HCT116 (cell line): ENCODE results near the gene CTSG. TPM values are rescaled to one million over a fixed set of nuclear protein-coding genes. Genes with fewer than 3 reads are reported as not detected.
"Not testable (repeated sequence)": the region's sequence is repeated elsewhere in the genome, so short reads cannot be mapped to it uniquely, and the experiment has no call there.

Experiments used
- ATAC-seq: fragments of 200-7000 bp; cut with Tn5 transposase; 2 replicates; pipeline ENCODE4 v1.9.1; 2020; ENCODE audit warnings: mild to moderate bottlenecking, moderate library complexity
- BruUV-seq: library from RNA; stranded (reverse); fragments of 400-500 nt; replicated peaks from 2 replicates; lab custom pipeline; 2021; lab: Mats Ljungman, UMichigan
- CTCF ChIA-PET: fragments of 300-600 bp; sonication (Branson Sonifier 250); formaldehyde crosslinking; loops from one replicate; lab custom pipeline; 2021; ENCODE audit warnings: antibody characterized with exemption; lab: Charles Lee
- POLR2A ChIA-PET: fragments of 300-600, 350-600 bp; sonication (Branson Sonifier 250); formaldehyde crosslinking; loops from one replicate; lab custom pipeline; 2021; ENCODE audit warnings: antibody characterized with exemption; lab: Charles Lee
- RAD21 ChIA-PET, 2 experiments: fragments of 300-600 bp; sonication (Branson Sonifier 250); formaldehyde crosslinking; loops; one replicate each; lab custom pipeline; 2023; ENCODE audit warnings: low total read pairs in 2 of 2; ENCODE audit not compliant: uncharacterized antibody in 2 of 2, unreplicated experiment in 2 of 2, low non-redundant PET in 1 of 2; lab: Charles Lee
- DNase-seq: peaks from one replicate; pipeline ENCODE4 v3.0.0-alpha.2; 2010; ENCODE audit warnings: low read depth, low spot score
- H2AFZ ChIP-seq: fragments of 200-600 bp; shearing (Covaris generic), sonication (generic); 2 replicates; pipeline ENCODE4 v1.6.1; 2017; ENCODE audit warnings: low read depth, mixed run types, mixed read lengths, antibody characterized with exemption, low read length; ENCODE audit not compliant: poor library complexity, severe bottlenecking
- H3K27ac ChIP-seq: 2 replicates; pipeline ENCODE4 v1.5.1; 2012; ENCODE audit warnings: low read depth, low read length
- H3K27me3 ChIP-seq: fragments of 200-600 bp; sonication (generic); 2 replicates; pipeline ENCODE4 v1.6.1; 2016; ENCODE audit warnings: mixed run types, low read length, mixed read lengths; ENCODE audit not compliant: insufficient read depth
- H3K36me3 ChIP-seq, 2 experiments: fragments of 200-500 bp in 1 of 2; fragments of 200-600 bp in 1 of 2; sonication (Bioruptor generic) in 1 of 2; sonication (generic) in 1 of 2; 2 replicates each; pipeline versions ENCODE4 v1.5.1 to v1.6.1; 2014 to 2016; ENCODE audit warnings: low read length in 2 of 2, inconsistent platforms in 1 of 2, mixed read lengths in 1 of 2, mixed run types in 1 of 2; ENCODE audit not compliant: insufficient read depth in 2 of 2, control insufficient read depth in 1 of 2
- H3K4me1 ChIP-seq, 2 experiments: fragments of 200-600 bp in 1 of 2; sonication (generic) in 1 of 2; 2 replicates each; pipeline versions ENCODE4 v1.5.1 to v1.6.1; 2012 to 2017; ENCODE audit warnings: low read length in 2 of 2, inconsistent platforms in 1 of 2, mild to moderate bottlenecking in 1 of 2, mixed read lengths in 1 of 2, mixed run types in 1 of 2, moderate library complexity in 1 of 2; ENCODE audit not compliant: insufficient read depth in 2 of 2, control insufficient read depth in 1 of 2
- H3K4me2 ChIP-seq: fragments of 200-600 bp; sonication (generic); 2 replicates; pipeline ENCODE4 v1.6.1; 2017; ENCODE audit warnings: mixed run types, low read length, mixed read lengths
- H3K4me3 ChIP-seq, 2 experiments: fragments of 200-600 bp in 1 of 2; sonication (generic) in 1 of 2; replicated peaks in 1 of 2; 2 replicates each; pipeline ENCODE4 v1.5.1; 2011 to 2016; ENCODE audit warnings: low read length in 2 of 2, control low read depth in 1 of 2, low read depth in 1 of 2, mild to moderate bottlenecking in 1 of 2, mixed read lengths in 1 of 2, mixed run types in 1 of 2
- H3K79me2 ChIP-seq: fragments of 200-600 bp; sonication (generic); 2 replicates; pipeline ENCODE4 v1.6.1; 2017; ENCODE audit warnings: mild to moderate bottlenecking, mixed run types, low read length, moderate library complexity, mixed read lengths; ENCODE audit not compliant: insufficient read depth
- H3K9ac ChIP-seq: fragments of 200-600 bp; sonication (generic); 2 replicates; pipeline ENCODE4 v1.6.1; 2016; ENCODE audit warnings: low read length, mixed read lengths
- H3K9me2 ChIP-seq: fragments of 200-600 bp; sonication (generic), shearing (Covaris generic); 2 replicates; pipeline ENCODE4 v1.6.1; 2017; ENCODE audit warnings: mixed run types, mild to moderate bottlenecking, moderate library complexity; ENCODE audit not compliant: insufficient read depth
- H3K9me3 ChIP-seq, 2 experiments: fragments of 200-500 bp in 1 of 2; fragments of 200-600 bp in 1 of 2; sonication (Bioruptor generic) in 1 of 2; sonication (generic) in 1 of 2; 2 replicates each; pipeline ENCODE4 v1.6.1; 2014 to 2017; ENCODE audit warnings: low read length in 2 of 2, mixed read lengths in 2 of 2, inconsistent platforms in 1 of 2, low read depth in 1 of 2, mild to moderate bottlenecking in 1 of 2, mixed run types in 1 of 2, moderate library complexity in 1 of 2; ENCODE audit not compliant: control insufficient read depth in 1 of 2, insufficient read depth in 1 of 2
- H4K20me1 ChIP-seq: fragments of 200-600 bp; sonication (generic), shearing (Covaris generic); 2 replicates; pipeline ENCODE4 v1.6.1; 2017; ENCODE audit warnings: mixed run types, mild to moderate bottlenecking, moderate library complexity; ENCODE audit not compliant: insufficient read depth
- CTCF ChIP-seq, 3 experiments: fragments of 200-600 bp in 1 of 3; sonication (generic) in 1 of 3; IDR thresholded peaks in 2 of 3; conservative IDR thresholded peaks in 1 of 3; 2 replicates each; pipeline ENCODE4 v1.5.1; 2012 to 2017; ENCODE audit warnings: low read depth in 2 of 3, low read length in 2 of 3, antibody characterized with exemption in 1 of 3, borderline replicate concordance in 1 of 3, control low read depth in 1 of 3, mild to moderate bottlenecking in 1 of 3, mixed read lengths in 1 of 3, mixed run types in 1 of 3, moderate library complexity in 1 of 3; ENCODE audit not compliant: insufficient read depth in 1 of 3
- EGR1 ChIP-seq: IDR thresholded peaks from 2 replicates; pipeline ENCODE4 v1.6.1; 2012; ENCODE audit warnings: low read depth
- EZH2 ChIP-seq: fragments of 200-600 bp; sonication (generic); IDR thresholded peaks from 2 replicates; pipeline ENCODE4 v1.6.1; 2017; ENCODE audit warnings: antibody characterized with exemption, mixed run types
- FOSL1 ChIP-seq: IDR thresholded peaks from 2 replicates; pipeline ENCODE4 v1.6.1; 2012; ENCODE audit warnings: low read depth
- MAX ChIP-seq: IDR thresholded peaks from 2 replicates; pipeline ENCODE4 v1.6.1; 2012
- POLR2A ChIP-seq: IDR thresholded peaks from 2 replicates; pipeline ENCODE4 v1.7.0; 2011; ENCODE audit warnings: borderline replicate concordance; ENCODE audit not compliant: insufficient read depth, insufficient read length; ENCODE audit errors: extremely low read depth
- TCF7L2 ChIP-seq: IDR thresholded peaks from 2 replicates; pipeline ENCODE4 v1.7.0; 2011; ENCODE audit warnings: borderline replicate concordance, inconsistent platforms; ENCODE audit not compliant: insufficient read depth, insufficient read length; ENCODE audit errors: extremely low read depth
- ZNF274 ChIP-seq: fragments of 200-500 bp; sonication (Bioruptor generic); IDR thresholded peaks from 2 replicates; pipeline ENCODE4 v1.6.1; 2014; ENCODE audit warnings: mild to moderate bottlenecking, low read depth, low read length, inconsistent platforms
- intact Hi-C: fragments of 100-400 bp; cut with micrococcal nuclease; formaldehyde crosslinking; loops from 2 replicates; pipeline ENCODE4 v1.10.0; 2022
- total RNA-seq: library from RNA; stranded (reverse); gene quantifications from one replicate; pipeline ENCODE4 v1.2.1, GENCODE V29; 2021; ENCODE audit not compliant: unreplicated experiment

CTSG gene
- total RNA-seq, 1 experiment from 2014 or later, result not detected

GRCh38 chr14:24563505-24563904 lies 12.5 kb downstream of the CTSG start:
- H3K4me3 ChIP-seq, result no peak overlapping the region
- ChIA-PET POLR2A (no interaction called here), RAD21 (no interaction called here), CTCF (no interaction called here)
- no peaks in the 10 kb centered on the region for H3K9me3 ChIP-seq
- no peak overlapping the region for H3K27ac ChIP-seq
- H3K27me3 ChIP-seq, result no peaks in the 10 kb centered on the region
- no peaks in the 10 kb centered on the region for H3K4me1 ChIP-seq
- TF ChIP-seq TCF7L2 (no peak), MAX (no peak)
- intact Hi-C loops, result no loop called here
- BruUV-seq, result no TSS peak
- H3K9me2 ChIP-seq, result no peaks in the 10 kb centered on the region
- no peaks in the 10 kb centered on the region for H4K20me1 ChIP-seq
- ATAC-seq (no peak), DNase-seq (no peak)
- H3K4me2 ChIP-seq, result no peak overlapping the region
- no peak overlapping the region for H3K9ac ChIP-seq
- no peak overlapping the region for H2AFZ ChIP-seq
- no peaks in the 10 kb centered on the region for H3K36me3 ChIP-seq
- H3K79me2 ChIP-seq, result no peaks in the 10 kb centered on the region

- Histone ChIP-seq H3K36me3 (no peaks in the 10 kb centered on the region), H3K27ac (no peak overlapping the region), H3K9ac (no peak overlapping the region), H4K20me1 (no peaks in the 10 kb centered on the region), H3K4me2 (no peak overlapping the region), H3K4me3 (no peak overlapping the region), H3K9me2 (no peaks in the 10 kb centered on the region), H3K79me2 (no peaks in the 10 kb centered on the region), H2AFZ (no peak overlapping the region), H3K9me3 (no peaks in the 10 kb centered on the region), H3K4me1 (peaks cover 0 to 2% of the 10 kb centered on the region in 2 experiments; a peak in 1 of 4 replicates), H3K27me3 (0 out of 2 replicates have a peak, but pooled peaks cover 5% of the 10 kb centered on the region)
- intact Hi-C loops, result no loop called here
- ChIA-PET POLR2A (interaction anchor here (0.6 kb wide), 1 partner anchor 47 kb away, joined by 3 read pairs; no protein-coding TSS in a partner anchor), CTCF (interaction anchor here (0.6 kb wide), 1 partner anchor 71 kb away, joined by 3 read pairs; no protein-coding TSS in a partner anchor), RAD21 (no interaction called here)
- DNase-seq, result no peak
- TF ChIP-seq ZNF274 (no peak), TCF7L2 (no peak), CTCF (IDR thresholded peaks at IDR 0.05 in 2 of 3, conservative IDR thresholded peaks at IDR 0.05 in 1 of 3; ENCODE audit: borderline replicate concordance in 1 of 3, insufficient read depth in 1 of 3, low read depth in 2 of 3, low read length in 2 of 3) (no peak), EZH2 (no peak), EGR1 (no peak), FOSL1 (no peak), POLR2A (no peak)
- no TSS peak for BruUV-seq
- no peak for ATAC-seq
Observed at GRCh38 chr14:24556756-24557155, 19.3 kb downstream of the CTSG start.

- H3K4me2 ChIP-seq, BruUV-seq, H3K27ac ChIP-seq, H3K9me2 ChIP-seq, DNase-seq, H2AFZ ChIP-seq, CTCF ChIA-PET, H3K27me3 ChIP-seq, H3K4me3 ChIP-seq, H3K36me3 ChIP-seq, ATAC-seq, H3K9ac ChIP-seq, POLR2A ChIA-PET, H3K79me2 ChIP-seq, H3K4me1 ChIP-seq, H3K9me3 ChIP-seq, H4K20me1 ChIP-seq, RAD21 ChIA-PET, intact Hi-C loops: not testable (repeated sequence)
Observed at GRCh38 chr14:24549064-24549463, 27.0 kb downstream of the CTSG start.
